ENCODE results near the gene PLXNA4.

PLXNA4 gene

GRCh38 chr7:132435016-132435990 lies 141.0 kb downstream of the PLXNA4 start:
- TF ChIP-seq, protein P1, sequence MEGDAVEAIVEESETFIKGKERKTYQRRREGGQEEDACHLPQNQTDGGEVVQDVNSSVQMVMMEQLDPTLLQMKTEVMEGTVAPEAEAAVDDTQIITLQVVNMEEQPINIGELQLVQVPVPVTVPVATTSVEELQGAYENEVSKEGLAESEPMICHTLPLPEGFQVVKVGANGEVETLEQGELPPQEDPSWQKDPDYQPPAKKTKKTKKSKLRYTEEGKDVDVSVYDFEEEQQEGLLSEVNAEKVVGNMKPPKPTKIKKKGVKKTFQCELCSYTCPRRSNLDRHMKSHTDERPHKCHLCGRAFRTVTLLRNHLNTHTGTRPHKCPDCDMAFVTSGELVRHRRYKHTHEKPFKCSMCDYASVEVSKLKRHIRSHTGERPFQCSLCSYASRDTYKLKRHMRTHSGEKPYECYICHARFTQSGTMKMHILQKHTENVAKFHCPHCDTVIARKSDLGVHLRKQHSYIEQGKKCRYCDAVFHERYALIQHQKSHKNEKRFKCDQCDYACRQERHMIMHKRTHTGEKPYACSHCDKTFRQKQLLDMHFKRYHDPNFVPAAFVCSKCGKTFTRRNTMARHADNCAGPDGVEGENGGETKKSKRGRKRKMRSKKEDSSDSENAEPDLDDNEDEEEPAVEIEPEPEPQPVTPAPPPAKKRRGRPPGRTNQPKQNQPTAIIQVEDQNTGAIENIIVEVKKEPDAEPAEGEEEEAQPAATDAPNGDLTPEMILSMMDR (IDR thresholded peaks at IDR 0.05), result no peak

DNA sequence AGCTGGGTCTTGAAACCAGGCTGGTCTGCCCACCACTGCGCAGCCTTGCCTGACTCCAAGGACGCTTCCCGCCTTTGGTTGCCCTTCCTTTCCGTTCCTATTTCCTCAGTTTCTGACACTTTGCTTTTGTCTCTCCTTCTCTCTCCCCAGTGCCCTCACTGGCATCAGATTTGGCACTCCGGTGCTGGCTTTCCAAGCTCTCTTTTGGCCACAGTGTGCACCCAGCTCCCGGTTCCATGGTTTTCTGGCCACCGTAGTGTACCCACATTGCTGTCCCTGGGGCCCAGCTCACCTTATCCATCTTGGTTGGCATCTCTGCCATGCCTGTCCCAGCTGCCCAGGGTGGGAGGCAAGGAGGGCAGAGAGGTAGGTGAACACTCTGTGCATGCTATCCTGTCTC lies 142.2 kb downstream of the PLXNA4 start:
- TF ChIP-seq, protein P1 (IDR thresholded peaks at IDR 0.05), result no peak

GRCh38 chr7:132433301-132433700 lies 143.0 kb downstream of the PLXNA4 start:
- TF ChIP-seq, protein P1 (IDR thresholded peaks at IDR 0.05), result no peak

GRCh38 chr7:132430861-132431822 lies 145.1 kb downstream of the PLXNA4 start:
- TF ChIP-seq, protein P1 (IDR thresholded peaks at IDR 0.05), result no peak

DNA sequence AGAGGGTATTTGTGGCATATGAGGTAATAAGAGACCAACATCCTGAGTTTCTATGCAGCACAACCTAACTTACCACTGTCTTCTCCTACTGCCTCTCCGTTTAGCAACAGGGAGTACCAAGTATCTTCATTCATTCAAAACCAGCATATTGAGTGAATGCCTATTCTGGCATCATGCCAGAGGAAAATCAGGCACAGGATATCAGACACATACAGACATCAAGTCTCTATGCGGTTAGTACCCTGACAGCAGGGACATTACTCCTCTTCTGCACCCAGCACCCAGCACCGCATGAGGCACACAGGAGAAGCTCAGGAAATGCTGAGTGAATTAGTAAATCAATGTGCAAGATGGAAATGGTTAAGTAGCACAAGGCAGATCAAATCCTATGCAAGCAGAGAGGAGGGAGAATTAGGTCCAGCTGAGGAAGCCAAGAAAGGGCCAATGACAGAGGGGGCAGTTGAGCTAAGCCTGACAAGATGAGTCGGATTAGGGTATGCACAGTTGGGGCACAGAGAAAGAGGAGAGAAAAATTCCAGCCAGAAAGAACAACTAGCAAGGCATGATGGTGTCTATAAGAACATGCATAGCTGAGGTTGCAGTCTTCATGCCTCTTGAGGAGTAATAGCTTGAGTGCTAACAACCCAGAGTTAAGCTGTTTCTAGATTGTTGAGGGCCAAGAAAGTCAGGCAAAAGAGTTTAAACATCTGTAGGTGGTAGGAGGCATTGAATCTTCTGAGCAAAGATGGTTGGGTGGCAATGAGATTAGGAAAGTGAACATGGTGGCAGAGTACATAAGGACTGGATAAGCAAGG lies 146.0 kb downstream of the PLXNA4 start:
- TF ChIP-seq, protein P1 (IDR thresholded peaks at IDR 0.05), result no peak

- TF ChIP-seq, protein P1 (IDR thresholded peaks at IDR 0.05), result no peak
Observed at GRCh38 chr7:132429181-132429580, 147.1 kb downstream of the PLXNA4 start.

Measured in LNCAP (cell line).